ENCODE results near the gene PPTC7.

Gene PPTC7

GRCh38 chr12:110543252-110543959 lies 39.7 kb downstream of the PPTC7 start:
- Histone ChIP-seq H3K4me2 (ENCODE audit: low read length) (peak overlapping the region; percentile 58), H3K4me3 (ENCODE audit: low read length) (no peak overlapping the region), H3K36me3 (ENCODE audit: insufficient read depth, low read length) (peaks cover 14% of the 10 kb centered on the region), H3K27me3 (ENCODE audit: control insufficient read depth, insufficient read depth, low read length) (no peaks in the 10 kb centered on the region), H3K9me3 (replicated peaks; ENCODE audit: low read length) (no peaks in the 10 kb centered on the region), H3K4me1 (ENCODE audit: control insufficient read depth, insufficient read depth, low read length) (peaks cover 52% of the 10 kb centered on the region), H3K9ac (ENCODE audit: low read depth, low read length) (peak overlapping the region; percentile 8)

DNA sequence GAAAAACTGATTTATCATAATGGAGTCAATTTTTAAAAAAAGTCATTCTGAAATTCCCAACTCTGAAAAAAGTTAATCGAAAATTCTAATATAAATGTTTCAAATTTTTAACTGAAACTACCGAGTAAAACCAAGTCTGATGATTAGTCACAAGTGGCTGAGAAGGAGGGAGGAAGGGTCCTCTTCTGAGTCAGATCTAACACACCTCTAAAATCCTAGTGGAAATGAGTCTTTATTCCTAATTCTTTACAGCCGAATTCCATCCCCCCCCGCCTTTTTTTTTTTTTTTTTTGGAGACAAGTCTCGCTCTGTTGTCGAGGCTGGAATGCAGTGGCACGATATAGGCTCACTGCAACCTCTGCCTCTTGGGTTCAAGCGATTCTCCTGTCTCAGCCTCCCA lies 43.1 kb downstream of the PPTC7 start:
- Histone ChIP-seq H3K9ac (ENCODE audit: low read depth, low read length) (no peak overlapping the region), H3K36me3 (ENCODE audit: insufficient read depth, low read length) (peaks cover 28% of the 10 kb centered on the region), H3K9me3 (replicated peaks; ENCODE audit: low read length) (no peaks in the 10 kb centered on the region), H3K4me2 (ENCODE audit: low read length) (no peak overlapping the region), H3K4me3 (ENCODE audit: low read length) (no peak overlapping the region), H3K4me1 (ENCODE audit: control insufficient read depth, insufficient read depth, low read length) (peaks cover 46% of the 10 kb centered on the region), H3K27me3 (ENCODE audit: control insufficient read depth, insufficient read depth, low read length) (no peaks in the 10 kb centered on the region)

GRCh38 chr12:110538869-110539622 lies 44.1 kb downstream of the PPTC7 start:
- Histone ChIP-seq H3K4me1 (ENCODE audit: control insufficient read depth, insufficient read depth, low read length) (peaks cover 38% of the 10 kb centered on the region), H3K4me2 (ENCODE audit: low read length) (no peak overlapping the region), H3K9ac (ENCODE audit: low read depth, low read length) (no peak overlapping the region), H3K9me3 (replicated peaks; ENCODE audit: low read length) (no peaks in the 10 kb centered on the region), H3K36me3 (ENCODE audit: insufficient read depth, low read length) (peaks cover 28% of the 10 kb centered on the region), H3K4me3 (ENCODE audit: low read length) (no peak overlapping the region), H3K27me3 (ENCODE audit: control insufficient read depth, insufficient read depth, low read length) (no peaks in the 10 kb centered on the region)

GRCh38 chr12:110537605-110538409 lies 45.3 kb downstream of the PPTC7 start:
- Histone ChIP-seq H3K4me1 (ENCODE audit: control insufficient read depth, insufficient read depth, low read length) (peaks cover 28% of the 10 kb centered on the region), H3K9ac (ENCODE audit: low read depth, low read length) (no peak overlapping the region), H3K4me2 (ENCODE audit: low read length) (peak overlapping the region; percentile 12), H3K27me3 (ENCODE audit: control insufficient read depth, insufficient read depth, low read length) (no peaks in the 10 kb centered on the region), H3K4me3 (ENCODE audit: low read length) (no peak overlapping the region), H3K9me3 (replicated peaks; ENCODE audit: low read length) (no peaks in the 10 kb centered on the region), H3K36me3 (ENCODE audit: insufficient read depth, low read length) (peaks cover 32% of the 10 kb centered on the region)

DNA sequence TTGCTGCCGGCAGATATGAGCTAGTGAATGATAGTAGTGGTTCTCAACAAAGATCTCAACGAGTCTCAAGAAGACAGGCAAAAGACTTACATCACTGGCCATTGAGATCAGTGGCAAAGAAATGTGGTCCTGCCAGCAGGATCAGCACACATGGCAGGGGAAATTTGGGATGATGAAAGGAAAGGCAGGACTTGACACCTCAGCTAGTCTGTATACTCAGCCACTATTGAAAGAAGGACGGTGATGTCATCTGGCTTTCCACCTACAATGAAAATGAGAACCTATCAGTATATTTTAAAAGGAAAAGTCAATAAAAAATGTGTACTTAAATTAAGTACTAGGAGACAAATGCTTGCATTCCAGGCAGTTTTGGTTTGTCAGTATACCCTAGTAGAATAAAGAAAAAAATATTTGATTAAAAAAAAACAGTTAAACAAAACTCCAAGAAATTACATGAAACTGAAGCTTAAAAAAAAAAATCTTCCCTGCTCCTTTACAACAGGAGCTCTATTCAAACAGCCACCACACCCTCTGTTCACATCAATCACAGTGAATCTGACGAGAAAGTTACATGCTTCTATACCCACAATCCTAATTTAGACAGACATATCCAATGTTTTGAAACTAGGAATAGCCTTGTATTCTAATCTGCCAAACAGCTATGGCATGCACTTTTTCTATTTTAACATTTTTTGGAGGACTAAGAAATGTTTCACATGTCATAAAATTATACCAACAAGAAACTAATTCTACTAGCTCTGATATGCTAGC lies 46.1 kb downstream of the PPTC7 start:
- H3K4me2 ChIP-seq (ENCODE audit: low read length): peak overlapping the region; percentile 12
- no peak overlapping the region for H3K9ac ChIP-seq (ENCODE audit: low read depth, low read length)
- H3K27me3 ChIP-seq (ENCODE audit: control insufficient read depth, insufficient read depth, low read length): no peaks in the 10 kb centered on the region
- peaks cover 32% of the 10 kb centered on the region for H3K36me3 ChIP-seq (ENCODE audit: insufficient read depth, low read length)
- H3K9me3 ChIP-seq (replicated peaks; ENCODE audit: low read length): no peaks in the 10 kb centered on the region
- peaks cover 33% of the 10 kb centered on the region for H3K4me1 ChIP-seq (ENCODE audit: control insufficient read depth, insufficient read depth, low read length)
- H3K4me3 ChIP-seq (ENCODE audit: low read length): no peak overlapping the region

- no peak overlapping the region for H3K4me3 ChIP-seq (ENCODE audit: low read length)
- H3K9me3 ChIP-seq (replicated peaks; ENCODE audit: low read length): no peaks in the 10 kb centered on the region
- H3K9ac ChIP-seq (ENCODE audit: low read depth, low read length): no peak overlapping the region
- H3K4me1 ChIP-seq (ENCODE audit: control insufficient read depth, insufficient read depth, low read length): peaks cover 37% of the 10 kb centered on the region
- no peaks in the 10 kb centered on the region for H3K27me3 ChIP-seq (ENCODE audit: control insufficient read depth, insufficient read depth, low read length)
- H3K4me2 ChIP-seq (ENCODE audit: low read length): no peak overlapping the region
- H3K36me3 ChIP-seq (ENCODE audit: insufficient read depth, low read length): peaks cover 36% of the 10 kb centered on the region
These were observed 48.3 kb downstream of the PPTC7 start for GRCh38 chr12:110534811-110535210.

DNA sequence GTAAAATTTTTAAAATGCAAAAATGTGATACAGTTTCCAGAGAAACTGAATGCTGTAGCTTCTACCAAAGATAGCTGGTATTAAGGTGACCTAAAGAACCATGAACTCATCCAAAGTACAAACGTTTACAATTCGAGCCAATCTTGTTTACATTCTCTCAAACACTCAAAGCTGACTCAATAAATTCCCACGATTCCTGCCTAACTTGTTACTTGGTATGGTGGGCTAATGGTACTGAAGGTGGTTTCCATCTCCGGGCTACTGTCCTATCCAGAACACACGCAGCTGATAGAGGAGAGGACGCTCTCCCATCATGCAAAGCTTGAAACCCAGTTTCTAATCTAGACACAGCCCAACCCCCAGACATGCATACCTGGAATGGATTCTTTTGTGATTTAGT lies 49.5 kb downstream of the PPTC7 start:
- H3K4me3 ChIP-seq (ENCODE audit: low read length): no peak overlapping the region
- no peaks in the 10 kb centered on the region for H3K27me3 ChIP-seq (ENCODE audit: control insufficient read depth, insufficient read depth, low read length)
- H3K36me3 ChIP-seq (ENCODE audit: insufficient read depth, low read length): peaks cover 25% of the 10 kb centered on the region
- no peak overlapping the region for H3K9ac ChIP-seq (ENCODE audit: low read depth, low read length)
- H3K4me2 ChIP-seq (ENCODE audit: low read length): no peak overlapping the region
- no peaks in the 10 kb centered on the region for H3K9me3 ChIP-seq (replicated peaks; ENCODE audit: low read length)
- peaks cover 30% of the 10 kb centered on the region for H3K4me1 ChIP-seq (ENCODE audit: control insufficient read depth, insufficient read depth, low read length)

DNA sequence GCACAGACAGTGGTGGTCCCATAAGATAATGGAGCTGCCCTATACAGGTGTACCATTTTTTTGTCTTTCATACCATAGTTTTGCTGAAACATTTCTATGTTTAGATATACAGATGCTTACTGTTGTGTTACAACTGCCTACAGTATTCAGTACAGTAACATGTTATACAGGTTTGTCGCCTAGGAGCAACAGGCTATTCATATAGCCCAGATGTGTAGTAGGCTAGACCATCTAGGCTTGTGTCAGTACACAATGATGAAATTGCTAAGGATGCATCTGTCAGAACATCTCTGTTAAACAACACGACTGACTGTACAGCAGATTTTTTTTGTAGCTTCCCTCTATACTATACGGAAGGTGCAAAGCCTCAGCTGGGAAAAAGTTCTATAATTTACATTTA lies 50.5 kb downstream of the PPTC7 start:
- H3K27me3 ChIP-seq (ENCODE audit: control insufficient read depth, insufficient read depth, low read length): no peaks in the 10 kb centered on the region
- H3K9me3 ChIP-seq (replicated peaks; ENCODE audit: low read length): no peaks in the 10 kb centered on the region
- H3K4me2 ChIP-seq (ENCODE audit: low read length): no peak overlapping the region
- no peak overlapping the region for H3K4me3 ChIP-seq (ENCODE audit: low read length)
- peaks cover 26% of the 10 kb centered on the region for H3K4me1 ChIP-seq (ENCODE audit: control insufficient read depth, insufficient read depth, low read length)
- no peak overlapping the region for H3K9ac ChIP-seq (ENCODE audit: low read depth, low read length)
- H3K36me3 ChIP-seq (ENCODE audit: insufficient read depth, low read length): peaks cover 23% of the 10 kb centered on the region

- Histone ChIP-seq H3K36me3 (ENCODE audit: insufficient read depth, low read length) (peaks cover 23% of the 10 kb centered on the region), H3K27me3 (ENCODE audit: control insufficient read depth, insufficient read depth, low read length) (no peaks in the 10 kb centered on the region), H3K4me2 (ENCODE audit: low read length) (no peak overlapping the region), H3K9ac (ENCODE audit: low read depth, low read length) (no peak overlapping the region), H3K4me3 (ENCODE audit: low read length) (no peak overlapping the region), H3K4me1 (ENCODE audit: control insufficient read depth, insufficient read depth, low read length) (peaks cover 18% of the 10 kb centered on the region), H3K9me3 (replicated peaks; ENCODE audit: low read length) (no peaks in the 10 kb centered on the region)
These were observed 51.3 kb downstream of the PPTC7 start for GRCh38 chr12:110531741-110532333.

DNA sequence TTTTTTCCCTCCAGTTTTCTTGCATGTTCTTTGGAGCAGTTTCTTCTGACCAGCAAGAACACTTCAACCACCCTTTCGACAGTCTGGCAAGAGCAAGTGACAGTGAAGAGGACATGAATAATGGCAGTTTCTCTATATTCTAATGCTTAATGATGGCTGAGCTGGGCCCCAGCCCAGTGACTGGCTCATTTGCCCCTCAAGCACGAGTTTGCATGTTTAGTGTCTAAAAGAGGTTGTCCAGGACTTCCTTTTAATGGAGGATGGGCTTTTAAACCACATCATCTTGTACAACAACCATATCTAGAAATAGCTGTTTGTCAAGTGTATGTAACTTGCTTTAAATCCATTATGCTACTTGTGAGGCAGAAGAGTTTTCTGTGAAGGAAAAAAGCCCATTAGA lies 52.6 kb downstream of the PPTC7 start:
- no peak overlapping the region for H3K9ac ChIP-seq (ENCODE audit: low read depth, low read length)
- peaks cover 15% of the 10 kb centered on the region for H3K4me1 ChIP-seq (ENCODE audit: control insufficient read depth, insufficient read depth, low read length)
- H3K4me2 ChIP-seq (ENCODE audit: low read length): no peak overlapping the region
- H3K36me3 ChIP-seq (ENCODE audit: insufficient read depth, low read length): peaks cover 9% of the 10 kb centered on the region
- H3K9me3 ChIP-seq (replicated peaks; ENCODE audit: low read length): no peaks in the 10 kb centered on the region
- no peaks in the 10 kb centered on the region for H3K27me3 ChIP-seq (ENCODE audit: control insufficient read depth, insufficient read depth, low read length)
- H3K4me3 ChIP-seq (ENCODE audit: low read length): no peak overlapping the region

All from skeletal muscle satellite cell (primary cell).